Measurements from ENCODE around the gene SNAI3. TPM values are rescaled to one million over a fixed set of nuclear protein-coding genes. Genes with fewer than 3 reads are reported as not detected.

SNAI3 gene
- total and polyA plus RNA-seq, 2 donors (not counting 1 experiment from before 2014, with no cell fraction given), result 6.5 to 8.8 TPM

DNA sequence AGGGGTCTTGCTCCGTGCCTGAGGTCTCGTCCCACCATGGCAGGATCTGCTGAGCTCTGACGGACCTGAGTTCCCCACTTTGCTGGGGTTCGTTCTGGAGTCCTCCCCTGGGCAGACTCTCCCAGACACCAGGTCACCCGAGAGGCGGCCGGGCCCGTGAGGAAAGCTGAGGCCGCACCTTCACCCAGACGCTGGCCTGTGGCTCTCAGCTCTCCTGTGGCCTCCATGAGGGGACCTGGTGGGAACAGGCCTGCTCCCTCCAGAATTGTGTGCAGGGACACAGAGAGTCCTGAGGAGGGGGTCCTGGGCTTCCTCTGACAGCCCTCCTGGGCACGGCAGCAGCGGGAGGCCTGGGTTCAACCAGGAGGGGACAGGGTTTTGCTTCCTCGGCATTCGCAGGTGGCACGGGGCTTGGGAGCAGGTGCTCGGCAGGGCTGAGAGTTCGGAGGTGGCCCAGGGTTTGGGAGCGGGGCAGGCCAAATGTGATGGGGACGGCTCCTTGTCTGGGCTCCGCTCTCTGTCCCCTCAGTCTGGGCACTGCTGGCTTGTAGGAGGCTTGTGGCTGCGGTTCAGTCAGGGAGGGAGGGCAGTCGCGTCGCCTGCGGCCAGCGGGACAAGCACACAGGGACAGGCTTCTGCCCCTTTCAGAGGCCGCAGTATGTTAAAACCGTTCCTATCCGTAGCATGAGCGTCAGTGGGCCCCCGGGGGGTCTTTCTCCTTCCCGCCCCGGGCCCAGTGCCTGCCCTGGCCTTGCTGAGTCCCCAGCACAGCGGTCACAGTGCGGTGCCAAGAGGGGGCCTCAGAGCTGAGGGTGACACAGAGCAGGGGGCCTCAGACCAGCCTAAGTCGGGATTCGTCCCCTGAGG, 8.1 kb upstream of the SNAI3 start:
- peak overlapping the region; percentile 26 for H3K27ac Mint-ChIP-seq
- Histone ChIP-seq H3K9me3 (ENCODE audit: control extremely low read depth in 1 of 3, control insufficient read depth in 2 of 3, insufficient read depth in 1 of 3, low read length in 2 of 3) (no peaks in the 10 kb centered on the region), H3K27ac (ENCODE audit: low read length in 2 of 2) (no peak overlapping the region), H3K27me3 (replicated peaks in 1 of 4; ENCODE audit: control extremely low read depth in 1 of 4, control insufficient read depth in 3 of 4, insufficient read depth in 4 of 4, low read length in 3 of 4) (no peaks in the 10 kb centered on the region), H4K20me1 (ENCODE audit: control insufficient read depth, insufficient read depth, low read length, poor library complexity, severe bottlenecking) (peaks cover 23% of the 10 kb centered on the region), H3K9ac (ENCODE audit: low read length) (no peak overlapping the region), H3K36me3 (replicated peaks in 1 of 2; ENCODE audit: control extremely low read depth in 1 of 2, control insufficient read depth in 1 of 2, extremely low read depth in 1 of 2, insufficient read depth in 2 of 2, low read length in 1 of 2) (peaks cover 0 to 43% of the 10 kb centered on the region in 2 experiments), H3K79me2 (ENCODE audit: control insufficient read depth, insufficient read depth, low read length) (peaks cover 24% of the 10 kb centered on the region), H3K4me1 (ENCODE audit: control insufficient read depth in 2 of 2, insufficient read depth in 2 of 2, low read length in 2 of 2) (peaks cover 25 to 58% of the 10 kb centered on the region in 2 donors), H2AFZ (ENCODE audit: insufficient read depth, low read depth, low read length, poor library complexity, severe bottlenecking) (no peak overlapping the region), H3K4me2 (replicated peaks; ENCODE audit: low read depth, low read length, poor library complexity, severe bottlenecking) (no peak overlapping the region), H3K4me3 (ENCODE audit: control extremely low read depth in 1 of 5, extremely low read depth in 1 of 5, insufficient read depth in 1 of 5, low read depth in 2 of 5, low read length in 4 of 5) (no peak overlapping the region)
- WGBS (ENCODE audit: insufficient coverage), result 93% methylated on average over 37 of the region's 37 CpGs
- ATAC-seq (ENCODE audit: low read depth) (no peak), DNase-seq (no peak)
- no peak overlapping the region for H3K4me3 Mint-ChIP-seq
- intact Hi-C loops (cut with micrococcal nuclease), result no loop called here
- TF ChIP-seq, protein P1, sequence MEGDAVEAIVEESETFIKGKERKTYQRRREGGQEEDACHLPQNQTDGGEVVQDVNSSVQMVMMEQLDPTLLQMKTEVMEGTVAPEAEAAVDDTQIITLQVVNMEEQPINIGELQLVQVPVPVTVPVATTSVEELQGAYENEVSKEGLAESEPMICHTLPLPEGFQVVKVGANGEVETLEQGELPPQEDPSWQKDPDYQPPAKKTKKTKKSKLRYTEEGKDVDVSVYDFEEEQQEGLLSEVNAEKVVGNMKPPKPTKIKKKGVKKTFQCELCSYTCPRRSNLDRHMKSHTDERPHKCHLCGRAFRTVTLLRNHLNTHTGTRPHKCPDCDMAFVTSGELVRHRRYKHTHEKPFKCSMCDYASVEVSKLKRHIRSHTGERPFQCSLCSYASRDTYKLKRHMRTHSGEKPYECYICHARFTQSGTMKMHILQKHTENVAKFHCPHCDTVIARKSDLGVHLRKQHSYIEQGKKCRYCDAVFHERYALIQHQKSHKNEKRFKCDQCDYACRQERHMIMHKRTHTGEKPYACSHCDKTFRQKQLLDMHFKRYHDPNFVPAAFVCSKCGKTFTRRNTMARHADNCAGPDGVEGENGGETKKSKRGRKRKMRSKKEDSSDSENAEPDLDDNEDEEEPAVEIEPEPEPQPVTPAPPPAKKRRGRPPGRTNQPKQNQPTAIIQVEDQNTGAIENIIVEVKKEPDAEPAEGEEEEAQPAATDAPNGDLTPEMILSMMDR (IDR thresholded peaks at IDR 0.05), result no peak
- no peak for TF ChIP-seq EZH2 (IDR thresholded peaks at IDR 0.05; ENCODE audit: borderline replicate concordance, insufficient read depth, low read depth, low read length, poor library complexity, severe bottlenecking)
- no peaks in the 10 kb centered on the region for H3K27me3 Mint-ChIP-seq
- ChIA-PET CTCF (no interaction called here), POLR2A (interaction anchor here (0.7 kb wide), 1 partner anchor 51 kb away, joined by 3 read pairs; no protein-coding TSS in a partner anchor)
- H3K9me3 Mint-ChIP-seq (ENCODE audit: insufficient read depth), result no peaks in the 10 kb centered on the region
- H3K4me1 Mint-ChIP-seq, result peaks cover 39% of the 10 kb centered on the region

Data from B cell (primary cell).